ENCODE results near the gene PKP2. TPM values are rescaled to one million over a fixed set of nuclear protein-coding genes. Genes with fewer than 3 reads are reported as not detected.

The PKP2 gene
- total RNA-seq, 1 donor from 2014 or later = not detected

DNA sequence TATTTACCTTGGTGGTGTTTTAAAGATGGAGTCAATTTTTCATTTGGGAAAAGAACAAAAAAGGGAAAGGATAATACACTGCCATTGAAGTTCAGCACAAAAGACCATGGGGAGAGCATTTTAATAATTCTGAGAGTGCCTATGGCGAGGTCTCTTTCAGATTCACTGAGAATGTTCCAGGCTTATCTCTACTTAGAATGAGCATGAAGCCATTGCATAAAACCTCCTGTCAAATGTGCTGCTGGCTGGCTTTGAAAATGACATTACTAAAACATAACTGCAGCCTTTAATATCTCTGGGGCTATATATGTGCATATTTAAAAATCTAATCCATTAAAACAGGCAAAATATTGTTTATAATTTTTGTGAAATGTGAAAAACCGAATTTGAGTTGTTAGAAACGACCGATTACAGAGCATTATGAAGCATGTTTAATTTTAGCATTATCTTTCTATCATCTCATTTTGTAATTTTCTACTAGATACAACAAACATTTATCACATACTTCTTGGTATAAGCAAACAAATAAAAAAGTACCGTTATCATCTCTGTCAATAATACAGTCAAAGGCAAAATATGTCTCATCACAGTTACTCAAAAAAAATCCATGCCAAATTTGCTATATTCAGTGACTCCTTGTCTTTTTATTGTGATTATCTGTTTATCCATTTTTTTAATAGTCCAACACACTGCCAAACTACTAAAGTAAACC lies 95.2 kb downstream of the PKP2 start:
- Mint-ChIP-seq H3K4me1 (no peaks in the 10 kb centered on the region), H3K27me3 (no peaks in the 10 kb centered on the region), H3K9me3 (no peaks in the 10 kb centered on the region), H3K36me3 (ENCODE audit: low read depth) (no peaks in the 10 kb centered on the region), H3K27ac (no peak overlapping the region), H3K4me3 (no peak overlapping the region)
- DNase-seq = no peak
- intact Hi-C loops (cut with micrococcal nuclease) = no loop called here

- no peaks in the 10 kb centered on the region for H3K9me3 Mint-ChIP-seq
- no peak for DNase-seq
- intact Hi-C loops (cut with micrococcal nuclease) = no loop called here
- no peak overlapping the region for H3K4me3 Mint-ChIP-seq
- H3K36me3 Mint-ChIP-seq (ENCODE audit: low read depth) = no peaks in the 10 kb centered on the region
- no peaks in the 10 kb centered on the region for H3K27me3 Mint-ChIP-seq
- H3K4me1 Mint-ChIP-seq = no peaks in the 10 kb centered on the region
- H3K27ac Mint-ChIP-seq = no peak overlapping the region
These were observed 102.3 kb downstream of the PKP2 start for GRCh38 chr12:32794281-32794680.

DNA sequence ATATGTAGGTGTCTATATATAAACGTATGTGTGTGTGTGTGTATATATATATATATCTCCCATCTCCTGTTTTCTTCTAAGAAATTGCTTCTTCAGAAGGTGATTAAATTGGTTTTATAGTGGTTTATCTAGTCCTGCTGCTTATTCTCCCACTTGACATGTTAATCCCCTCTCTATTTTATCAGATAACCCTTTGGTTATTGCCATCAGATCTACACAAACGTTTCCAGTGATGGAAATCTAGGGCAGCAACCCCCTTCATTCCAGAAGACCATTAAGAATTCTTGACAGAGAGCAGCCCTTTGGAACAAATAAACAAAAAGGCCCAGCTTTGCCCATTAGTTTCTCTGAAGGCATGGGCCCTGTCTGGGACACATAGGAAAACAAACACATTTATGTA lies 106.7 kb downstream of the PKP2 start:
- H3K27ac Mint-ChIP-seq = no peak overlapping the region
- intact Hi-C loops (cut with micrococcal nuclease) = no loop called here
- H3K27me3 Mint-ChIP-seq = no peaks in the 10 kb centered on the region
- DNase-seq = no peak
- H3K4me3 Mint-ChIP-seq = no peak overlapping the region
- no peaks in the 10 kb centered on the region for H3K4me1 Mint-ChIP-seq
- H3K9me3 Mint-ChIP-seq = no peaks in the 10 kb centered on the region
- no peaks in the 10 kb centered on the region for H3K36me3 Mint-ChIP-seq (ENCODE audit: low read depth)

GRCh38 chr12:32789446-32789845 lies 107.1 kb downstream of the PKP2 start:
- DNase-seq = no peak
- intact Hi-C loops (cut with micrococcal nuclease) = no loop called here
- Mint-ChIP-seq H3K36me3 (ENCODE audit: low read depth) (no peaks in the 10 kb centered on the region), H3K4me1 (no peaks in the 10 kb centered on the region), H3K27me3 (no peaks in the 10 kb centered on the region), H3K27ac (no peak overlapping the region), H3K9me3 (no peaks in the 10 kb centered on the region), H3K4me3 (no peak overlapping the region)

GRCh38 chr12:32788405-32788804 lies 108.2 kb downstream of the PKP2 start:
- intact Hi-C loops (cut with micrococcal nuclease) = no loop called here
- H3K27me3 Mint-ChIP-seq = no peaks in the 10 kb centered on the region
- H3K4me1 Mint-ChIP-seq = no peaks in the 10 kb centered on the region
- no peak overlapping the region for H3K4me3 Mint-ChIP-seq
- no peak overlapping the region for H3K27ac Mint-ChIP-seq
- no peaks in the 10 kb centered on the region for H3K9me3 Mint-ChIP-seq
- H3K36me3 Mint-ChIP-seq (ENCODE audit: low read depth) = no peaks in the 10 kb centered on the region
- no peak for DNase-seq

- no peak overlapping the region for H3K27ac Mint-ChIP-seq
- DNase-seq = no peak
- H3K36me3 Mint-ChIP-seq (ENCODE audit: low read depth) = no peaks in the 10 kb centered on the region
- intact Hi-C loops (cut with micrococcal nuclease) = no loop called here
- H3K4me3 Mint-ChIP-seq = no peak overlapping the region
- no peaks in the 10 kb centered on the region for H3K27me3 Mint-ChIP-seq
- no peaks in the 10 kb centered on the region for H3K9me3 Mint-ChIP-seq
- no peaks in the 10 kb centered on the region for H3K4me1 Mint-ChIP-seq
These were observed 111.0 kb downstream of the PKP2 start for GRCh38 chr12:32785557-32785956.

- Mint-ChIP-seq H3K9me3 (no peaks in the 10 kb centered on the region), H3K36me3 (ENCODE audit: low read depth) (no peaks in the 10 kb centered on the region), H3K27ac (no peak overlapping the region), H3K4me1 (no peaks in the 10 kb centered on the region), H3K27me3 (no peaks in the 10 kb centered on the region), H3K4me3 (no peak overlapping the region)
- intact Hi-C loops (cut with micrococcal nuclease) = no loop called here
- DNase-seq = no peak
These were observed 113.5 kb downstream of the PKP2 start for GRCh38 chr12:32783029-32783428.

DNA sequence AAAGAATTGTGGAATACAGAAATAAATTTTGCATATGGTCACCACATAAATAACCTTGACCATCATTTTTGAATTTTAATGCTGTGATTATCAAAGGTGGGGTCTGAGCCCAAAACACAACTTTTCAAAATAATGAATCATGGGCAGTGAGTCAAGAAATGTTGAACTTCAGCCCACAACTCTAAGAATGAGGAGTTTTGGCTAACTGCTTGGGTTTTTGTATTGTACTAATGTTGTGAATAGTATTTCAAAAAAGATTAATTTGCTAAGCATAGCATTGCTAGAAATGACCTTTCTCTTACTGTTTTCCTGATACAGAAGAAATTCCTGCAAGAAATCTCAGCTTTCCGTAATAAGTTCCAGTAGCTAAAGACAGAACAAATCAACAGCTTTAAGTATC lies 116.5 kb downstream of the PKP2 start:
- Mint-ChIP-seq H3K4me3 (no peak overlapping the region), H3K9me3 (no peaks in the 10 kb centered on the region), H3K27ac (no peak overlapping the region), H3K27me3 (no peaks in the 10 kb centered on the region), H3K36me3 (ENCODE audit: low read depth) (no peaks in the 10 kb centered on the region), H3K4me1 (no peaks in the 10 kb centered on the region)
- DNase-seq = no peak
- intact Hi-C loops (cut with micrococcal nuclease) = no loop called here

- no peaks in the 10 kb centered on the region for H3K9me3 Mint-ChIP-seq
- intact Hi-C loops (cut with micrococcal nuclease) = no loop called here
- H3K27me3 Mint-ChIP-seq = no peaks in the 10 kb centered on the region
- no peaks in the 10 kb centered on the region for H3K4me1 Mint-ChIP-seq
- no peak overlapping the region for H3K27ac Mint-ChIP-seq
- no peak overlapping the region for H3K4me3 Mint-ChIP-seq
- no peak for DNase-seq
- no peaks in the 10 kb centered on the region for H3K36me3 Mint-ChIP-seq (ENCODE audit: low read depth)
These were observed 118.8 kb downstream of the PKP2 start for GRCh38 chr12:32777691-32778175.

- intact Hi-C loops (cut with micrococcal nuclease) = no loop called here
- Mint-ChIP-seq H3K36me3 (ENCODE audit: low read depth) (no peaks in the 10 kb centered on the region), H3K4me1 (no peaks in the 10 kb centered on the region)
These were observed 119.4 kb downstream of the PKP2 start for GRCh38 chr12:32777159-32777558.

DNA sequence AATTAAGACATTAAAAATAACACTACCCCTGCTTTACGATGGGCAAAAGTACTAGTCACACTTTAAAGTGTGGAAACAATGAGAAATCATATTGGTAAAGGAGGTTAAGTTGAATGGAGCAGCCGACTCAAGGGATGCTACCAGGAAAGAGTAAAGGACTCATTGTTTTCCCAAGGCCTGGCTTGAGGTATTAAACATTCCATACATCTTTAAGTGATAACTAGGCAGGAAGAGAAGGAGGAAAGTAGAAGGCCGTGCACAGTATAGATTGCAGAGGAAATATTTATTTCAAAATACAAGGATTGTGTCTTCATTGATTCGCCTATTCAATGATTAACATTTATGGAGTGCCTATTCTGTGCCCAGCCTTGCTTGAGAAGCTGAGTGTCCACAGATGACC lies 120.3 kb downstream of the PKP2 start:
- no peaks in the 10 kb centered on the region for H3K4me1 Mint-ChIP-seq
- peaks cover 2% of the 10 kb centered on the region for H3K27me3 Mint-ChIP-seq
- no peaks in the 10 kb centered on the region for H3K36me3 Mint-ChIP-seq (ENCODE audit: low read depth)
- no peaks in the 10 kb centered on the region for H3K9me3 Mint-ChIP-seq
- no peak overlapping the region for H3K4me3 Mint-ChIP-seq
- no peak for DNase-seq
- intact Hi-C loops (cut with micrococcal nuclease) = no loop called here
- H3K27ac Mint-ChIP-seq = no peak overlapping the region

More at GRCh38 chr12:32777159-32777558, 119.4 kb downstream of the PKP2 start:
- H3K27ac Mint-ChIP-seq = no peak overlapping the region
- H3K4me3 Mint-ChIP-seq = no peak overlapping the region
- no peak for DNase-seq
- no peaks in the 10 kb centered on the region for H3K9me3 Mint-ChIP-seq
- no peaks in the 10 kb centered on the region for H3K27me3 Mint-ChIP-seq

DNA sequence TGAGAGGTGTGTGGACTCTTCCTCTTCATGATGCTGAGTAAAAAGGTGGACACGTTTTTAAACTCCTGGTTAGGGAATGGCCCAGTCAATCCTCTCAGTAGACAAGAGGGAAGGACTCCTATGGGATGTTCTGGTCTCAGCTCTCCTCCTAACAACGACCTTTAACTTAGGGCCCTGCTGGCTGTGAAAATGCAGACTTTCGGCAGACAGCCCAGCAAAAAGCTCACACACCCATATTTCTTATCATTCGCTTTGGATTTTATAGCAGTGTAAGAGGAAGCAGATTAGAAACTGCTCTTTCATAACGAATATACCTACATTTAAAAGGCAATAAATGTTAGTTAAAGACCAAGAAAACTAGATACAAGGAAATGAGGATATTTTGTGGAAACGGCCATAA lies 122.9 kb downstream of the PKP2 start:
- Mint-ChIP-seq H3K27me3 (peaks cover 8% of the 10 kb centered on the region), H3K9me3 (no peaks in the 10 kb centered on the region), H3K27ac (no peak overlapping the region), H3K4me1 (no peaks in the 10 kb centered on the region), H3K4me3 (no peak overlapping the region), H3K36me3 (ENCODE audit: low read depth) (no peaks in the 10 kb centered on the region)
- intact Hi-C loops (cut with micrococcal nuclease) = no loop called here
- no peak for DNase-seq

GRCh38 chr12:32770141-32770540 lies 126.4 kb downstream of the PKP2 start:
- Mint-ChIP-seq H3K27me3 (peaks cover 10% of the 10 kb centered on the region), H3K36me3 (ENCODE audit: low read depth) (no peaks in the 10 kb centered on the region), H3K4me1 (no peaks in the 10 kb centered on the region), H3K27ac (no peak overlapping the region), H3K4me3 (no peak overlapping the region), H3K9me3 (no peaks in the 10 kb centered on the region)
- DNase-seq = no peak
- intact Hi-C loops (cut with micrococcal nuclease) = no loop called here

DNA sequence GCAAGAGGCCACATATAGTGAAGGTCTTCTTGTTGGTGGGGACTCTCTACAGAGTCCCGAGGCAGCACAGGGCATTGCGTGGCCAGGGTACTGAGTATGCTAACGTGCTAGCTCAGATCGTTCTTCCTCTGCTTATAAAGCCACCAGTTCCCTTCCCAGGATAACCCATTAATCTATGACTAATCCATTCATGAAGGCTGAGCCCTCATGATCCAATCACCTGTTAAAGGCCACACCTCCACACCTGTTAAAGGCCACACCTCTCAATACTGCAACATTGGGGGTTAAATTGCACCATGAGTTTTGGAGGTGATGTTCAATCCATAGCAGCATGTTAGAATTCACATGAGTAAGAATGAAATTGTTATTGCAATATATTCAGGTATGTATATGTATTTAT lies 128.1 kb downstream of the PKP2 start:
- Mint-ChIP-seq H3K36me3 (ENCODE audit: low read depth) (no peaks in the 10 kb centered on the region), H3K4me3 (no peak overlapping the region), H3K9me3 (no peaks in the 10 kb centered on the region), H3K27ac (no peak overlapping the region), H3K4me1 (no peaks in the 10 kb centered on the region), H3K27me3 (peaks cover 10% of the 10 kb centered on the region)
- no peak for DNase-seq
- intact Hi-C loops (cut with micrococcal nuclease) = no loop called here

- Mint-ChIP-seq H3K27me3 (peaks cover 9% of the 10 kb centered on the region), H3K27ac (no peak overlapping the region), H3K4me3 (no peak overlapping the region), H3K4me1 (no peaks in the 10 kb centered on the region), H3K36me3 (ENCODE audit: low read depth) (no peaks in the 10 kb centered on the region), H3K9me3 (no peaks in the 10 kb centered on the region)
- DNase-seq = no peak
- intact Hi-C loops (cut with micrococcal nuclease) = no loop called here
These were observed 130.7 kb downstream of the PKP2 start for GRCh38 chr12:32765906-32766305.

All from activated CD4-positive, alpha-beta T cell treated with anti-CD3 and anti-CD28 coated beads, Interleukin-2, amount 10 ng/mL, durations not matched to agents 24 days and 14 days (primary cell).